ENCODE results near the gene BAZ1A.
"Not testable (repeated sequence)": the region's sequence is repeated elsewhere in the genome, so short reads cannot be mapped to it uniquely, and the experiment has no call there.

The BAZ1A gene

DNA sequence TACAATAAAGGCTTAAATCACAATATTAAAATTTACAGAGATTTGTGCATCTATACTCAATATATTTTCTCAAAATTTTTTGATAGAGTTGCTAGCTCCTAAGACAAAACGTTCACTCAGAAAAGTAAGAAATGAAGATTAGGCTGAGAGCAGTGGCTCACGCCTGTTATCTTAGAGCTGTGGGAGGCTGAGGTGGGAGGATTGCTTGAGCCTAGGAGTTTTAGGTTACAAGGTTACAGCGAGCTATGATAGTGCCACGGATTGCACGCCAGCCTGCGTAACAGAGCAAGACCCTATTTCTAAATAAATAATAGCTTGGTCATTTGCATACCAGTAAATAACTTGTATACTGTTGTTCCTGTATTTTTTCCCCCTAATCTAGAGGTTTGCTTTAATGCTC lies 125.8 kb downstream of the BAZ1A start:
- H3K4me3 Mint-ChIP-seq: no peak overlapping the region
- peaks cover 36% of the 10 kb centered on the region for H3K36me3 Mint-ChIP-seq (ENCODE audit: low read depth)
- H3K27me3 Mint-ChIP-seq: no peaks in the 10 kb centered on the region
- H3K27ac Mint-ChIP-seq: no peak overlapping the region
- intact Hi-C loops (cut with micrococcal nuclease): no loop called here
- no peaks in the 10 kb centered on the region for H3K9me3 Mint-ChIP-seq
- H3K4me1 Mint-ChIP-seq (ENCODE audit: low read depth): peaks cover 2% of the 10 kb centered on the region

DNA sequence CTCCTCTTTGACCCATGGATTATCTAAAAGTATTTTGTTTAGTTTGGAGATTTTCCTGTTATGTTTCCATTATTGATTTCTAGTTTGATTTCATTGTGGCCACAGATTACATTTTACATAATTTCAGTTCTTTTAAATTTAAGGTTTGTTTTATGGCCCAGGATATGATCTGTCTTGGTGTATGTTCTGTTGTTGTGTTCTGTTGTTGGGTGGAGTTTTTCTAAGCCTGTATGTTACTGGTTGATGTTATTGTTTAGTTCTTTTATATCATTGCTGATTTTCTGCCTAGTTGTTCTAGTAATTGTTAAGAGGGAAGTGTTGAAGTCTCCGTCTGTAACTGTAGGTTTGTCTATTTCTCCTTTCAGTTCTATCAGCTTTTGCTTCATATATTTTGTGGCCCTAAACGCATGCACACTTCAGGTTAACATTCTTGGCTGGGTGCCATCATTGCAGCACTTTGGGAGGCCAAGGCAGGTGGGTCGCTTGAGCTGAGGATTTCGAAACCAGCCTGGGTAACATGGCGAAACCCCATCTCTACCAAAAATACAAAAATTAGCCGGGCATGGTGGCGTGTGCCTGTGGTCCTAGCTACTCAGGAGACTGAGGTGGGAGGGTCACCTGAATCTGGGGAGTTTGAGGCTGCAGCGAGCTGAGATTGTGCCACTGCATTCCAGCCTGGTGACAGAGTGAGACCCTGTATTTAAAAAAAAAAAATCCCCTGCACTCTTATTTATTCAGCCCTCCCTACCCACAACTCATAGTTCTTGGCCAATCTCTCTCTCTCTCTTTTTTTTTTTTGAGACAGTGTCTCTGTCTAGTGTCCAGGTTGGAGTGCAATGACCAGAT lies 132.7 kb downstream of the BAZ1A start:
- peaks cover 26% of the 10 kb centered on the region for H3K4me1 Mint-ChIP-seq (ENCODE audit: low read depth)
- H3K36me3 Mint-ChIP-seq (ENCODE audit: low read depth): no peaks in the 10 kb centered on the region
- H3K4me3 Mint-ChIP-seq: no peak overlapping the region
- H3K9me3 Mint-ChIP-seq: no peaks in the 10 kb centered on the region
- H3K27me3 Mint-ChIP-seq: no peaks in the 10 kb centered on the region
- intact Hi-C loops (cut with micrococcal nuclease): no loop called here
- peak overlapping the region; percentile 56 for H3K27ac Mint-ChIP-seq

DNA sequence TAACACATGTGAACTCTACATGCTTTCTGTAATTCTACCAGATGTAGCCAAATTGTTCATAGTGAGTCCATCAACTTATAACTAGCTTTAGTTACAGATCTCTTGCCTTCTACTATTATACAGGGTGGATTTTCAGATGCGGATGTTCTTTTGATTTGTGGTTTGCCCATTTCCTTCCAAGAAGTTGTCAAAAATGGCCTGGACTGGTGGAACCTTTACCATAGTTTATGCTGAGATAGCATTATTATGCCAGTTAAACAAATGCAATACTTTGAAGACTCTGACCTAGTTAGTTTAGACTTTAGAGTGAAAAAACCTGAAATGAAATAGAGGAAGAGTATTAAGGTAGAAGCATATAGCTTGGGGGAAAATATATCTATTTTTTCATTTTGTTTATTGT lies 133.3 kb downstream of the BAZ1A start:
- no peaks in the 10 kb centered on the region for H3K36me3 Mint-ChIP-seq (ENCODE audit: low read depth)
- peaks cover 26% of the 10 kb centered on the region for H3K4me1 Mint-ChIP-seq (ENCODE audit: low read depth)
- H3K27ac Mint-ChIP-seq: peak overlapping the region; percentile 56
- H3K9me3 Mint-ChIP-seq: no peaks in the 10 kb centered on the region
- H3K27me3 Mint-ChIP-seq: no peaks in the 10 kb centered on the region
- intact Hi-C loops (cut with micrococcal nuclease): no loop called here
- H3K4me3 Mint-ChIP-seq: no peak overlapping the region

GRCh38 chr14:34740139-34740538 lies 135.0 kb downstream of the BAZ1A start:
- H3K4me3 Mint-ChIP-seq; H3K36me3 Mint-ChIP-seq (ENCODE audit: low read depth); H3K9me3 Mint-ChIP-seq; H3K27me3 Mint-ChIP-seq; H3K27ac Mint-ChIP-seq; intact Hi-C loops (cut with micrococcal nuclease): not testable (repeated sequence)
- H3K4me1 Mint-ChIP-seq (ENCODE audit: low read depth): peaks cover 26% of the 10 kb centered on the region

- intact Hi-C loops (cut with micrococcal nuclease); H3K27ac Mint-ChIP-seq; H3K4me3 Mint-ChIP-seq; H3K36me3 Mint-ChIP-seq (ENCODE audit: low read depth); H3K9me3 Mint-ChIP-seq; H3K27me3 Mint-ChIP-seq; H3K4me1 Mint-ChIP-seq (ENCODE audit: low read depth): not testable (repeated sequence)
These were observed 138.1 kb downstream of the BAZ1A start for GRCh38 chr14:34737079-34737478.

GRCh38 chr14:34733245-34733644 lies 141.9 kb downstream of the BAZ1A start:
- Mint-ChIP-seq H3K4me3 (no peak overlapping the region), H3K9me3 (no peaks in the 10 kb centered on the region), H3K27ac (no peak overlapping the region), H3K36me3 (ENCODE audit: low read depth) (no peaks in the 10 kb centered on the region), H3K4me1 (ENCODE audit: low read depth) (no peaks in the 10 kb centered on the region), H3K27me3 (no peaks in the 10 kb centered on the region)
- intact Hi-C loops (cut with micrococcal nuclease): no loop called here

DNA sequence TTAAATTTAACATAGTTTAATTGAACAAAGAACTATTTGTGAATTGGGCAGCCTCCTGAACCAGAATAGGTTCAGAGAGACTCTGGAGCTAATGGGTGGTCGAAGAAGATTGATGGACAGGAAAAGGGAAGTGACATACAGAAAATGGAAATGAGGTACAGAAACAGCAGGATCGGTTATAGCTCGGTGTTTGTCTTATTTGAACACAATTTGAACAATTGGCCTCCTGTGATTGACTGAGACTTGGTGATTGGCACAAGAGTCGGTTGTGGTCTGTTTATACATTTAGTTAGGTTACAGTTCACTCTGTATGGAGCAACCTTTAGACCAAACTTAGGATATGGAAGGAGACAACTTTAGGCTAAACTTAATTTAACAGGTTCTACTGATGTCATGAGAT lies 142.4 kb downstream of the BAZ1A start:
- Mint-ChIP-seq H3K27me3 (no peaks in the 10 kb centered on the region), H3K36me3 (ENCODE audit: low read depth) (no peaks in the 10 kb centered on the region), H3K4me1 (ENCODE audit: low read depth) (no peaks in the 10 kb centered on the region), H3K27ac (no peak overlapping the region), H3K9me3 (no peaks in the 10 kb centered on the region), H3K4me3 (no peak overlapping the region)
- intact Hi-C loops (cut with micrococcal nuclease): no loop called here

GRCh38 chr14:34723867-34724266 lies 151.3 kb downstream of the BAZ1A start:
- Mint-ChIP-seq H3K27me3 (no peaks in the 10 kb centered on the region), H3K4me1 (ENCODE audit: low read depth) (no peaks in the 10 kb centered on the region), H3K36me3 (ENCODE audit: low read depth) (no peaks in the 10 kb centered on the region), H3K9me3 (no peaks in the 10 kb centered on the region), H3K27ac (no peak overlapping the region), H3K4me3 (no peak overlapping the region)
- intact Hi-C loops (cut with micrococcal nuclease): loop anchor here (2.0 kb wide), 1 partner anchor 51 kb away; no protein-coding TSS in a partner anchor

- Mint-ChIP-seq H3K36me3 (ENCODE audit: low read depth) (no peaks in the 10 kb centered on the region), H3K4me1 (ENCODE audit: low read depth) (no peaks in the 10 kb centered on the region), H3K27me3 (no peaks in the 10 kb centered on the region), H3K9me3 (no peaks in the 10 kb centered on the region), H3K4me3 (no peak overlapping the region), H3K27ac (no peak overlapping the region)
- intact Hi-C loops (cut with micrococcal nuclease): loop anchor here (2.0 kb wide), 1 partner anchor 50 kb away; no protein-coding TSS in a partner anchor
These were observed 152.2 kb downstream of the BAZ1A start for GRCh38 chr14:34722723-34723545.

GRCh38 chr14:34721129-34721528 lies 154.0 kb downstream of the BAZ1A start:
- H3K9me3 Mint-ChIP-seq: no peaks in the 10 kb centered on the region
- intact Hi-C loops (cut with micrococcal nuclease): no loop called here
- no peak overlapping the region for H3K27ac Mint-ChIP-seq
- no peaks in the 10 kb centered on the region for H3K4me1 Mint-ChIP-seq (ENCODE audit: low read depth)
- H3K36me3 Mint-ChIP-seq (ENCODE audit: low read depth): no peaks in the 10 kb centered on the region
- peaks cover 3% of the 10 kb centered on the region for H3K27me3 Mint-ChIP-seq
- no peak overlapping the region for H3K4me3 Mint-ChIP-seq

GRCh38 chr14:34718750-34719304 lies 156.3 kb downstream of the BAZ1A start:
- Mint-ChIP-seq H3K27ac (no peak overlapping the region), H3K4me1 (ENCODE audit: low read depth) (no peaks in the 10 kb centered on the region), H3K36me3 (ENCODE audit: low read depth) (no peaks in the 10 kb centered on the region), H3K4me3 (no peak overlapping the region), H3K9me3 (no peaks in the 10 kb centered on the region), H3K27me3 (peaks cover 6% of the 10 kb centered on the region)
- intact Hi-C loops (cut with micrococcal nuclease): no loop called here

- peak overlapping the region; percentile 80 for H3K4me3 Mint-ChIP-seq
- H3K9me3 Mint-ChIP-seq: no peaks in the 10 kb centered on the region
- intact Hi-C loops (cut with micrococcal nuclease): no loop called here
- H3K4me1 Mint-ChIP-seq (ENCODE audit: low read depth): peaks cover 7% of the 10 kb centered on the region
- peaks cover 14% of the 10 kb centered on the region for H3K36me3 Mint-ChIP-seq (ENCODE audit: low read depth)
- peaks cover 6% of the 10 kb centered on the region for H3K27me3 Mint-ChIP-seq
- peak overlapping the region; percentile 88 for H3K27ac Mint-ChIP-seq
These were observed 159.9 kb downstream of the BAZ1A start for GRCh38 chr14:34715127-34715863.

DNA sequence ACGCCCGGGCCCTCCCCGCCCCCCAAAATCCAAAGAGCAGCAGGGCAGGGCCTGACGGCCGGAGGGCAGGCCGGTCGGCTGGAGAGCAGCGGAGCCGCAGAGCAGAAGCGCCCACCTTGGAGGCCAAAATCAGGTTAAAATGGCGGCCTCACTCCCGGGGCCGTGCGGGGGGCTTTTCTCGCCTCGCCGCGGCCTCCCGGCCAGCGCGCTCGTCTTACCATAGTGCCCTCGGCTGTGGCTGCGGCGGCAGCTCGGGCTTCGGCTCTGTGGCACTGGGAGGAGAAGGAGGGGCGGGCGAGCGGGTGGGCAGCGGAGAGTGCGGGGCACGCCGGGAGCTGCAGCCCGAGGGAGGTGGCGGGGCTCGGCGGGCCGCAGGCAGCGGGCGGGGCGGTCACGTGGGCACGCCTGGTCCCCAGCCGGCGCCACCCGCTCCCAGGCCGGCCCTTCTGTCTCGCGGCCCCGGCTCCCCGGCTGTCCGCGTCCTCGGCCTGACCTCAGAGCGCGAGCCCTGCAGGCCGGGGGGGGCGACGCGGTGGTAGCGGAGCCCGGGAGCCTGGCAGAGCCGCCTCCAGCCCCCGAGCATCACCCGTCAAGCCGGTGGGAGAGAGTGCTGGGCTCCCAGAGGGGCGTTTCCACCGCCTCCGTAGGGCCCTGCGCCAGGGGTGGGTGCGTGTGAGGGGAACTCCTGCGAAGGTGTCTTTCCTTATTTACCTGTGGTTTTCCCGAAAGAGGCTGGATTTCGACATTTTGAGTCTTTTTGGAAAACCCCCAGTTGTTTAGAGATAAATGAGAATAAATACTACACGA lies 160.6 kb downstream of the BAZ1A start, which contains the start of gene CFL2:
Gene CFL2 (minus strand): TSS at position 274 of the 807 bp plus-strand sequence. CDS start 53 bp downstream, at position 221.
- Mint-ChIP-seq H3K4me3 (peak within 1 kb of the TSS; percentile 80), H3K36me3 (ENCODE audit: low read depth) (peaks cover 14% of the 10 kb centered on the region), H3K9me3 (no peaks in the 10 kb centered on the region), H3K27ac (peak within 1 kb of the TSS; percentile 88), H3K4me1 (ENCODE audit: low read depth) (peaks cover 7% of the 10 kb centered on the region), H3K27me3 (peaks cover 6% of the 10 kb centered on the region)
- intact Hi-C loops (cut with micrococcal nuclease): loop anchor here (5.0 kb wide), 1 partner anchor 87 kb away; no protein-coding TSS in a partner anchor

All from dendritic cell treated with granulocyte-macrophage colony-stimulating factor and Interleukin-4, amounts not matched to agents 40 ng/mL and 50 ng/mL, for 4 days (primary cell).